ENCODE data around the gene TLR1. TPM values are rescaled to one million over a fixed set of nuclear protein-coding genes. Genes with fewer than 3 reads are reported as not detected.

Gene TLR1, protein sequence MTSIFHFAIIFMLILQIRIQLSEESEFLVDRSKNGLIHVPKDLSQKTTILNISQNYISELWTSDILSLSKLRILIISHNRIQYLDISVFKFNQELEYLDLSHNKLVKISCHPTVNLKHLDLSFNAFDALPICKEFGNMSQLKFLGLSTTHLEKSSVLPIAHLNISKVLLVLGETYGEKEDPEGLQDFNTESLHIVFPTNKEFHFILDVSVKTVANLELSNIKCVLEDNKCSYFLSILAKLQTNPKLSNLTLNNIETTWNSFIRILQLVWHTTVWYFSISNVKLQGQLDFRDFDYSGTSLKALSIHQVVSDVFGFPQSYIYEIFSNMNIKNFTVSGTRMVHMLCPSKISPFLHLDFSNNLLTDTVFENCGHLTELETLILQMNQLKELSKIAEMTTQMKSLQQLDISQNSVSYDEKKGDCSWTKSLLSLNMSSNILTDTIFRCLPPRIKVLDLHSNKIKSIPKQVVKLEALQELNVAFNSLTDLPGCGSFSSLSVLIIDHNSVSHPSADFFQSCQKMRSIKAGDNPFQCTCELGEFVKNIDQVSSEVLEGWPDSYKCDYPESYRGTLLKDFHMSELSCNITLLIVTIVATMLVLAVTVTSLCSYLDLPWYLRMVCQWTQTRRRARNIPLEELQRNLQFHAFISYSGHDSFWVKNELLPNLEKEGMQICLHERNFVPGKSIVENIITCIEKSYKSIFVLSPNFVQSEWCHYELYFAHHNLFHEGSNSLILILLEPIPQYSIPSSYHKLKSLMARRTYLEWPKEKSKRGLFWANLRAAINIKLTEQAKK
- total RNA-seq: 0.97 and 1.7 TPM in 2 replicates

DNA sequence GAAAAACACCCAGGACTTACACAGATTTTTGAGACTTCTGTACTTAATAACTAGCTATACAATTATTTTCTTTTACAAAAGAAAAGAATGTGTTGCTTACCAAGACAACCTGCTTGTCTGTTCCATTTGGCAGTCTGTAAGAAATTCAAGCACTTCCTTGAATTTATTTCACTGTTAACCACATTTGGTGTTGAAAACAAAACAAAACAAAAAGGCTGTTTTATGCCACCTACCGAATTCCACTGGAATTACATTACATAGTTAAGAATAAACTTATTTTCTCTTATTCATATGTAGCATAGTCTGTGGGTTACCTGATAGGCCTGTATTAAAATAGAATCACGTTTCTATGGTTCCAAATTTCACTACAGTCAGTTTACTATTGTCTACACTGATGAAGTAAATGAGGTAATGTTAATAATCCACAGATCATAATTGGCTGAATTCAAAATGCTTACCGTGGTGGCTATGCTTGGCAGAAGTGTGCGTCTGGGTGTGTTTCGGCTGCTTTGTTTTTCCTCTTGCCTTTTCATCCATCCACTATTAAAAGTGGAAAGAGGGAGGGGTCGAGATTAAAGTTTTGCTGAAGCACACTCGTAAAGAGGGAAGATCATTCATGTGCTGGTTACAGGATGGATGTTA, at the start of gene TLR1:
TLR1 (minus strand) TSS at position 138 of the 642 bp plus-strand sequence. CDS start 5,960 bp downstream, outside the sequence.

DNA sequence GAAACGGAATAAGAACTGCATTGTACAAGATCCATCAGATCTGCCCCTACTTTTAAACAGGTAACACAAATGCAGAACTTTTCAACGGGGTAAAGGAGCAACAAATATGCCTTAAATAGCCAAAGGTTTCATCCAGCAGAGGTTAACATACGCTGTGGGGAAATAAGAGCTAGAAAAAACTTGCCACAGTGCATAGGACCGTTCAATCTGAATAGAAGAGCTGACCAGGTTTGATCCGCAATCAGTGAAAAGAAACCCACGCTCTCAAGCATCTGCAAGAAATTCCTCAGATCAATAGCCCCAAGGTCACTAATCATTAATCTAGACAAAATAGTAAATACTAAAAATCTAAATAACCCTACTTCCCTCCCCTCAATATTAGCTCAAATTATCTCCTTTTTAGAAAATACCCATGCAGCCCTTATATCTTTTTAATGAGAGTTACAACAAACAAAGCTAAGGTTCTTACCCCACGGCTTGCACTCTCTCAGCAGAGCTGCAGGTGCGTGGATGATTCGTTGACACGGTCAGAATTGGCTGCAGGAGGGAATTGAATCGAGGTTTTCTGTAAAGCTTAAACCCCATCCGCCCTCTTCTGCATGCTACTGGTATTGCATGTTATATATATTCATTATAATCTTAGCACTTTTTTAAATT, 22.0 kb downstream of the TLR1 start, which contains the start of gene TLR10:
TLR10 (minus strand) TSS at position 539 of the 657 bp plus-strand sequence. CDS start 7,400 bp downstream, outside the sequence.

Other genes starting within 250 kb of the TLR1 start
- gene KLF3, start 140.6 kb downstream of the TLR1 start, total RNA-seq: 18.3 and 44.4 TPM in 2 replicates
- not detected in 2 replicates for gene TLR10, start 21.8 kb downstream of the TLR1 start, total RNA-seq
- gene TLR6, start 52.0 kb upstream of the TLR1 start, total RNA-seq: 0.31 and 0.81 TPM in 2 replicates
- 67.8 and 112 TPM in 2 replicates for gene FAM114A1, start 63.0 kb upstream of the TLR1 start, total RNA-seq
- gene TMEM156, start 227.6 kb upstream of the TLR1 start, total RNA-seq: 0.97 TPM in 1 of 2 replicates, not detected in the other